HG02623 (cell line): ENCODE results near the gene AP3D1.

Source experiments
- ATAC-seq: cut with Tn5 transposase; IDR thresholded peaks from one replicate; pipeline ENCODE4 v1.9.1; 2021; ENCODE audit warnings: moderate library complexity; ENCODE audit not compliant: unreplicated experiment

The AP3D1 gene

DNA sequence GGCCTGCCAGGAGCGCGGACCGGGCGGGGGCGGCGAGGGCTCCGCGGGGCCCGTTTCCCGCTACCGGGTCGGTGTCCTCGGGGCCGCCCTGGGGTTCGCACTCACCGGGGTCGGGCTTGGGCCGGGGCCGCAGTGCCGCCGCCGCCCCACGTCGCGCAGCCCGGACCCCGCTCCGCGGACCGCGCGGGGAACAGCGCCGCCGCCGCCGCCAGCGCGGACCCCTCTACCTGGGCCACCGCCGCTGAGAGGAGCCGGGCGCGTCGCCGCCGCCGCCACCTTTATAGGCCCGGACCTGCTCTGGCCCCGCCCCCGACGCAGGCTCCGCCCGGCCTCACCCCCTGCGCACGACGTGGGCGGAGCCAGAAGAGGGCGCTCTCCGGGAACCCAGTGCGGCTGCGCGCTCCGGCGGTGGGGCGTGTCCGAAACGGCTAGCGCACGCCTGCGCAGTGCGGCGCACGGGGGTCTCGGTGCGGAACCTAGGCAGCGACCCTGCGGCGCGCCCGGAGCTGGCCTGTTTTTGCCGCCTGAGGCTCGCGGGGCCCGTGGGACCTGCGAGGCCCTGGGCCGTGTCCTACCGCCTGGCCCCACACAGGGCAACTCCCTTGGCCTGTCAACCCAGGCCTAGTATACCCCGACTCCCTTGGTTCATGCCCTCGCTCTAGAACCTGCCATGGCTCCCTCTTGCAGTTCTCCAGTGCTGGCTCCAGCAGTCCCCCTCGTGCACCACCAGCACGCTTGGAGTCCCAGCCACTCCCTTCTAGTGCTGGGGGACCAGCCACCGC, 100.2 kb downstream of the AP3D1 start, which contains the start of gene MKNK2:
TSS of gene MKNK2 (minus strand) at position 254 of the 782 bp plus-strand sequence. CDS start 393 bp downstream, outside the sequence.
- ATAC-seq = peak; percentile 47
